Measurements from ENCODE around the gene GSDMA. TPM values are rescaled to one million over a fixed set of nuclear protein-coding genes. Genes with fewer than 3 reads are reported as not detected.

GSDMA gene
- polyA plus RNA-seq, 6 donors from 2014 or later: 0.19 to 0.21 TPM; not detected in 4

GRCh38 chr17:40017422-40018080 lies 54.7 kb downstream of the GSDMA start:
- H3K36me3 Mint-ChIP-seq: peaks cover 0 to 24% of the 10 kb centered on the region in 2 donors
- ATAC-seq (ENCODE audit: low read depth in 2 of 2) (no peak), DNase-seq (no peak)
- H3K4me1 Mint-ChIP-seq: peaks cover 0 to 15% (median 6%) of the 10 kb centered on the region in 3 donors
- no peaks in the 10 kb centered on the region for H3K9me3 Mint-ChIP-seq
- H3K27me3 Mint-ChIP-seq: peaks cover 0 to 5% (median 0%) of the 10 kb centered on the region in 3 donors
- no peak overlapping the region for H3K27ac Mint-ChIP-seq
- peak overlapping the region in 1 of 8 donors; percentile 56 for H3K4me3 Mint-ChIP-seq

GRCh38 chr17:40018211-40019121 lies 55.7 kb downstream of the GSDMA start:
- H3K4me3 Mint-ChIP-seq: no peak overlapping the region
- peak overlapping the region in 1 of 6 donors; percentile 51 for H3K27ac Mint-ChIP-seq
- ATAC-seq (ENCODE audit: low read depth in 2 of 2): no peak
- DNase-seq: no peak
- H3K27me3 Mint-ChIP-seq: peaks cover 0 to 5% (median 0%) of the 10 kb centered on the region in 3 donors
- H3K9me3 Mint-ChIP-seq: no peaks in the 10 kb centered on the region
- peaks cover 0 to 24% of the 10 kb centered on the region in 2 donors for H3K36me3 Mint-ChIP-seq
- H3K4me1 Mint-ChIP-seq: peaks cover 0 to 14% (median 6%) of the 10 kb centered on the region in 3 donors

- no peak for ATAC-seq (ENCODE audit: low read depth in 2 of 2)
- Mint-ChIP-seq H3K36me3 (peaks cover 0 to 24% of the 10 kb centered on the region in 2 donors), H3K27ac (peak overlapping the region in 2 of 6 donors; percentile 51 to 62), H3K4me1 (peaks cover 0 to 8% (median 0%) of the 10 kb centered on the region in 3 donors), H3K4me3 (no peak overlapping the region), H3K27me3 (no peaks in the 10 kb centered on the region), H3K9me3 (no peaks in the 10 kb centered on the region)
- no peak for DNase-seq
Observed at GRCh38 chr17:40019140-40019991, 56.6 kb downstream of the GSDMA start.

GRCh38 chr17:40020146-40020545 lies 57.3 kb downstream of the GSDMA start:
- DNase-seq (no peak), ATAC-seq (ENCODE audit: low read depth in 2 of 2) (no peak)
- no peaks in the 10 kb centered on the region for H3K27me3 Mint-ChIP-seq
- no peaks in the 10 kb centered on the region for H3K9me3 Mint-ChIP-seq
- no peak overlapping the region for H3K4me3 Mint-ChIP-seq
- H3K36me3 Mint-ChIP-seq: peaks cover 0 to 24% of the 10 kb centered on the region in 2 donors
- H3K4me1 Mint-ChIP-seq: peaks cover 0 to 8% (median 0%) of the 10 kb centered on the region in 3 donors
- no peak overlapping the region for H3K27ac Mint-ChIP-seq

DNA sequence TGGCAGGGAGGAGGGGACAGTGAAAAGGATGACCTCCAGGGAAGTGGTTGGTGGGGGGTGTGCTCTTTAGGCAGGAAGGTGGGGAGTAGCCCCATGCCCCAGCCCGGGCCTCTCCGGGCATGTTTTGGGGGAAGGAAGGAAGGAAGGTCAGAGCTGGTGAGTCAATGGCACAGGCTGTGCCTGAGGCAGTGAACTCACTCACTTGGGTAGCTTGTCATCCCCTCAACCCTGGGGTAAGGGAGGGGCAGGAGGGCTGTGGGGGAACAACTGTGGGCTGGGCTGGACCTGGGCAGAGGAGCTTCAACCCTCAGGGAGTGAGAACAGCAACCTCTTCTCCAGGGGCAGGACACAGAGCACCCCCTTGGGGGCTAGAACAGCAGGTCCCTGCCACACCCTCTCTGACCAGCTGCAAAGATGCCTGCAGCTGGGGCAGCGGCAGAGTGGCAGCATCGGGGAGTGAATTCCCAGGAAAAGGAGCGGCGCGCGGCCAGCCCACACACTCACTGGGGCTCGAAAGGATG lies 58.7 kb downstream of the GSDMA start:
- DNase-seq: no peak
- peaks cover 0 to 8% (median 0%) of the 10 kb centered on the region in 3 donors for H3K4me1 Mint-ChIP-seq
- H3K9me3 Mint-ChIP-seq: no peaks in the 10 kb centered on the region
- peaks cover 7 to 37% of the 10 kb centered on the region in 2 donors for H3K36me3 Mint-ChIP-seq
- ATAC-seq (ENCODE audit: low read depth in 2 of 2): no peak
- H3K27ac Mint-ChIP-seq: peak overlapping the region in 2 of 6 donors; percentile 33 to 75
- no peak overlapping the region for H3K4me3 Mint-ChIP-seq
- no peaks in the 10 kb centered on the region for H3K27me3 Mint-ChIP-seq

- Mint-ChIP-seq H3K4me1 (peaks cover 0 to 15% (median 0%) of the 10 kb centered on the region in 3 donors), H3K27me3 (no peaks in the 10 kb centered on the region), H3K36me3 (peaks cover 7 to 37% of the 10 kb centered on the region in 2 donors), H3K9me3 (no peaks in the 10 kb centered on the region), H3K27ac (no peak overlapping the region), H3K4me3 (no peak overlapping the region)
- no peak for ATAC-seq (ENCODE audit: low read depth in 2 of 2)
- no peak for DNase-seq
Observed at GRCh38 chr17:40022497-40022896, 59.7 kb downstream of the GSDMA start.

- Mint-ChIP-seq H3K9me3 (no peaks in the 10 kb centered on the region), H3K4me3 (no peak overlapping the region), H3K27ac (no peak overlapping the region), H3K27me3 (no peaks in the 10 kb centered on the region), H3K36me3 (peaks cover 7 to 37% of the 10 kb centered on the region in 2 donors), H3K4me1 (peaks cover 0 to 15% (median 3%) of the 10 kb centered on the region in 3 donors)
- DNase-seq (no peak), ATAC-seq (ENCODE audit: low read depth in 2 of 2) (no peak)
Observed at GRCh38 chr17:40022961-40023541, 60.2 kb downstream of the GSDMA start.

- H3K4me1 Mint-ChIP-seq: peaks cover 0 to 12% (median 3%) of the 10 kb centered on the region in 3 donors
- no peaks in the 10 kb centered on the region for H3K9me3 Mint-ChIP-seq
- peaks cover 9 to 40% of the 10 kb centered on the region in 2 donors for H3K36me3 Mint-ChIP-seq
- ATAC-seq (ENCODE audit: low read depth in 2 of 2) (no peak), DNase-seq (no peak)
- no peak overlapping the region for H3K27ac Mint-ChIP-seq
- H3K4me3 Mint-ChIP-seq: no peak overlapping the region
- no peaks in the 10 kb centered on the region for H3K27me3 Mint-ChIP-seq
Observed at GRCh38 chr17:40023590-40024292, 60.9 kb downstream of the GSDMA start.

- Mint-ChIP-seq H3K27ac (no peak overlapping the region), H3K27me3 (no peaks in the 10 kb centered on the region), H3K36me3 (peaks cover 13 to 40% of the 10 kb centered on the region in 2 donors), H3K4me1 (peaks cover 0 to 7% (median 3%) of the 10 kb centered on the region in 3 donors), H3K9me3 (no peaks in the 10 kb centered on the region), H3K4me3 (no peak overlapping the region)
- ATAC-seq (ENCODE audit: low read depth in 2 of 2) (no peak), DNase-seq (no peak)
Observed at GRCh38 chr17:40024901-40025300, 62.1 kb downstream of the GSDMA start.

- H3K27me3 Mint-ChIP-seq: no peaks in the 10 kb centered on the region
- peak overlapping the region in 1 of 6 donors; percentile 34 for H3K27ac Mint-ChIP-seq
- no peak overlapping the region for H3K4me3 Mint-ChIP-seq
- ATAC-seq (ENCODE audit: low read depth in 2 of 2): no peak
- H3K36me3 Mint-ChIP-seq: peaks cover 13 to 39% of the 10 kb centered on the region in 2 donors
- peaks cover 0 to 7% (median 3%) of the 10 kb centered on the region in 3 donors for H3K4me1 Mint-ChIP-seq
- no peaks in the 10 kb centered on the region for H3K9me3 Mint-ChIP-seq
- DNase-seq: no peak
Observed at GRCh38 chr17:40025559-40025958, 62.8 kb downstream of the GSDMA start.

GRCh38 chr17:40025991-40026815 lies 63.4 kb downstream of the GSDMA start:
- Mint-ChIP-seq H3K36me3 (peaks cover 13 to 35% of the 10 kb centered on the region in 2 donors), H3K4me3 (no peak overlapping the region), H3K27ac (peak overlapping the region in 1 of 6 donors; percentile 34), H3K27me3 (no peaks in the 10 kb centered on the region), H3K4me1 (peaks cover 0 to 7% (median 3%) of the 10 kb centered on the region in 3 donors), H3K9me3 (no peaks in the 10 kb centered on the region)
- ATAC-seq (ENCODE audit: low read depth in 2 of 2): no peak
- no peak for DNase-seq
